Mesendoderm (in vitro differentiated cells): ENCODE measurements around the gene MTA1.
A peak's percentile ranks its signal among the peaks of the same experiment; 100 is the strongest.

Experiments used
- DNase-seq: peaks from one replicate; pipeline ENCODE4 v3.0.0; 2013
- H2AK5ac ChIP-seq: 2 replicates; pipeline ENCODE4 v1.6.1; 2013; ENCODE audit warnings: low read length, inconsistent platforms
- H2BK120ac ChIP-seq: 2 replicates; pipeline ENCODE4 v1.6.1; 2013; ENCODE audit warnings: low read depth, mild to moderate bottlenecking, low read length, moderate library complexity, mixed read lengths
- H2BK15ac ChIP-seq: replicated peaks from 2 replicates; pipeline ENCODE4 v1.6.1; 2013; ENCODE audit warnings: low read depth, mild to moderate bottlenecking, moderate library complexity
- H2BK5ac ChIP-seq: 2 replicates; pipeline ENCODE4 v1.6.1; 2013; ENCODE audit warnings: low read length, inconsistent platforms
- H3K18ac ChIP-seq: 2 replicates; pipeline ENCODE4 v1.6.1; 2013; ENCODE audit warnings: mild to moderate bottlenecking, low read length, mixed read lengths
- H3K23ac ChIP-seq: one replicate; pipeline ENCODE4 v1.6.1; 2013; ENCODE audit warnings: low read length
- H3K27ac ChIP-seq: 2 replicates; pipeline ENCODE4 v1.5.1; 2013; ENCODE audit warnings: low read depth, mild to moderate bottlenecking, inconsistent platforms, low read length, moderate library complexity
- H3K27me3 ChIP-seq: 2 replicates; pipeline ENCODE4 v1.6.1; 2013; ENCODE audit warnings: low read length, control low read depth, mild to moderate bottlenecking, inconsistent platforms; ENCODE audit not compliant: insufficient read depth, poor library complexity
- H3K36me3 ChIP-seq: 2 replicates; pipeline ENCODE4 v1.6.1; 2013; ENCODE audit warnings: low read length, inconsistent platforms; ENCODE audit not compliant: control insufficient read depth, insufficient read depth
- H3K4ac ChIP-seq: one replicate; pipeline ENCODE4 v1.6.1; 2013; ENCODE audit warnings: low read depth, mild to moderate bottlenecking, low read length, moderate library complexity
- H3K4me1 ChIP-seq: 2 replicates; pipeline ENCODE4 v1.6.1; 2013; ENCODE audit warnings: low read depth, low read length, inconsistent platforms; ENCODE audit not compliant: control insufficient read depth
- H3K4me2 ChIP-seq: 2 replicates; pipeline ENCODE4 v1.6.1; 2013; ENCODE audit warnings: low read length
- H3K4me3 ChIP-seq: 2 replicates; pipeline ENCODE4 v1.5.1; 2013; ENCODE audit warnings: mild to moderate bottlenecking, low read length
- H3K56ac ChIP-seq: one replicate; pipeline ENCODE4 v1.6.1; 2013; ENCODE audit warnings: low read length
- H3K79me1 ChIP-seq: 2 replicates; pipeline ENCODE4 v1.6.1; 2013; ENCODE audit warnings: low read length, inconsistent platforms
- H3K79me2 ChIP-seq: 2 replicates; pipeline ENCODE4 v1.6.1; 2013; ENCODE audit warnings: mild to moderate bottlenecking, low read length; ENCODE audit not compliant: control insufficient read depth, insufficient read depth
- H3K9ac ChIP-seq: 2 replicates; pipeline ENCODE4 v1.6.1; 2013; ENCODE audit warnings: low read length, inconsistent platforms
- H4K5ac ChIP-seq: one replicate; pipeline ENCODE4 v1.6.1; 2013; ENCODE audit warnings: low read length
- H4K8ac ChIP-seq: one replicate; pipeline ENCODE4 v1.6.1; 2013; ENCODE audit warnings: low read depth, mild to moderate bottlenecking, control low read depth, low read length, moderate library complexity
- WGBS: extraction: QIAGEN DNeasy Blood & Tissue Kit; methylation state at CpG from one replicate; pipeline ENCODE4 v1.1.7; 2013; ENCODE audit warnings: low lambda C conversion rate, missing lambda C conversion rate; ENCODE audit not compliant: insufficient coverage; ENCODE audit errors: extremely low coverage; 5-methylcytosine and 5-hydroxymethylcytosine counted together

Gene MTA1

GRCh38 chr14:105474483-105475268, 55.0 kb downstream of the MTA1 start, which contains the start of gene CRIP2:
CRIP2 (plus strand) TSS chr14:105474821; CDS start chr14:105474863, 42 bp downstream.
- DNase-seq: peak; percentile 54
- peak within 1 kb of the TSS; percentile 74 for H3K9ac ChIP-seq
- H4K8ac ChIP-seq: no peak within 1 kb of the TSS
- H2BK5ac ChIP-seq: no peak within 1 kb of the TSS
- H3K79me2 ChIP-seq: no peaks in the 10 kb centered on the region
- no peak within 1 kb of the TSS for H2AK5ac ChIP-seq
- H3K18ac ChIP-seq: peak within 1 kb of the TSS; percentile 34
- H3K4me3 ChIP-seq: peak within 1 kb of the TSS; percentile 53
- H3K79me1 ChIP-seq: no peaks in the 10 kb centered on the region
- no peak within 1 kb of the TSS for H2BK15ac ChIP-seq
- no CpG with 5 or more reads among the region's 118 CpGs for WGBS
- H3K4me1 ChIP-seq: peaks cover 4% of the 10 kb centered on the region
- H3K27ac ChIP-seq: peak within 1 kb of the TSS; percentile 45
- no peak within 1 kb of the TSS for H4K5ac ChIP-seq
- H3K23ac ChIP-seq: peak within 1 kb of the TSS; percentile 80
- peaks cover 3% of the 10 kb centered on the region for H3K27me3 ChIP-seq
- H3K56ac ChIP-seq: peak within 1 kb of the TSS; percentile 87
- peak within 1 kb of the TSS; percentile 62 for H3K4me2 ChIP-seq
- no peak within 1 kb of the TSS for H2BK120ac ChIP-seq
- H3K36me3 ChIP-seq: no peaks in the 10 kb centered on the region
- no peak within 1 kb of the TSS for H3K4ac ChIP-seq

GRCh38 chr14:105475269-105476096, 55.9 kb downstream of the MTA1 start:
- peak overlapping the region; percentile 87 for H3K56ac ChIP-seq
- H4K8ac ChIP-seq: no peak overlapping the region
- H3K9ac ChIP-seq: peak overlapping the region; percentile 74
- H2BK5ac ChIP-seq: no peak overlapping the region
- H3K36me3 ChIP-seq: no peaks in the 10 kb centered on the region
- peak overlapping the region; percentile 7 for H3K4me3 ChIP-seq
- no CpG with 5 or more reads among the region's 48 CpGs for WGBS
- H4K5ac ChIP-seq: no peak overlapping the region
- H3K4me2 ChIP-seq: peak overlapping the region; percentile 61
- peaks cover 3% of the 10 kb centered on the region for H3K27me3 ChIP-seq
- H2BK15ac ChIP-seq: no peak overlapping the region
- H2BK120ac ChIP-seq: no peak overlapping the region
- peak overlapping the region; percentile 80 for H3K23ac ChIP-seq
- peaks cover 4% of the 10 kb centered on the region for H3K4me1 ChIP-seq
- H2AK5ac ChIP-seq: no peak overlapping the region
- no peaks in the 10 kb centered on the region for H3K79me2 ChIP-seq
- no peaks in the 10 kb centered on the region for H3K79me1 ChIP-seq
- no peak overlapping the region for H3K4ac ChIP-seq
- DNase-seq: peak; percentile 84
- H3K27ac ChIP-seq: peak overlapping the region; percentile 26
- H3K18ac ChIP-seq: peak overlapping the region; percentile 34

GRCh38 chr14:105476097-105476830, 56.6 kb downstream of the MTA1 start:
- no peak overlapping the region for H4K5ac ChIP-seq
- H3K79me2 ChIP-seq: no peaks in the 10 kb centered on the region
- H2BK120ac ChIP-seq: no peak overlapping the region
- H3K4ac ChIP-seq: no peak overlapping the region
- no peak for DNase-seq
- peak overlapping the region; percentile 70 for H2BK5ac ChIP-seq
- H3K18ac ChIP-seq: no peak overlapping the region
- peak overlapping the region; percentile 87 for H3K56ac ChIP-seq
- H3K4me1 ChIP-seq: peaks cover 8% of the 10 kb centered on the region
- WGBS: no CpG with 5 or more reads among the region's 21 CpGs
- peak overlapping the region; percentile 22 for H2AK5ac ChIP-seq
- H3K36me3 ChIP-seq: no peaks in the 10 kb centered on the region
- no peak overlapping the region for H4K8ac ChIP-seq
- H3K9ac ChIP-seq: peak overlapping the region; percentile 74
- H3K79me1 ChIP-seq: no peaks in the 10 kb centered on the region
- H3K27ac ChIP-seq: peak overlapping the region; percentile 26
- H3K4me2 ChIP-seq: peak overlapping the region; percentile 61
- peaks cover 3% of the 10 kb centered on the region for H3K27me3 ChIP-seq
- H3K23ac ChIP-seq: no peak overlapping the region
- no peak overlapping the region for H3K4me3 ChIP-seq
- H2BK15ac ChIP-seq: no peak overlapping the region

- Histone ChIP-seq H3K23ac (no peak overlapping the region), H3K36me3 (no peaks in the 10 kb centered on the region), H2BK120ac (no peak overlapping the region), H3K9ac (peak overlapping the region; percentile 74), H3K56ac (peak overlapping the region; percentile 87), H2BK5ac (no peak overlapping the region), H2BK15ac (no peak overlapping the region), H3K4me2 (no peak overlapping the region), H3K4me3 (no peak overlapping the region), H3K27ac (no peak overlapping the region), H4K5ac (no peak overlapping the region), H3K27me3 (peaks cover 3% of the 10 kb centered on the region), H3K18ac (no peak overlapping the region), H2AK5ac (peak overlapping the region; percentile 22), H3K4me1 (peaks cover 9% of the 10 kb centered on the region), H3K79me2 (no peaks in the 10 kb centered on the region), H3K4ac (no peak overlapping the region), H3K79me1 (no peaks in the 10 kb centered on the region), H4K8ac (no peak overlapping the region)
- WGBS: no CpG with 5 or more reads among the region's 16 CpGs
- DNase-seq: no peak
Measured at GRCh38 chr14:105476831-105477659, 57.4 kb downstream of the MTA1 start.
